Amygdala (tissue), 56 donors: ENCODE results near the gene MAP3K6.
A peak's percentile ranks its signal among the peaks of the same experiment; 100 is the strongest.
"Not testable (repeated sequence)": the region's sequence is repeated elsewhere in the genome, so short reads cannot be mapped to it uniquely, and the experiment has no call there.

Experiments
- DNase-seq, 56 donors: peaks; one replicate each; lab custom pipeline; 2025; lab: John Stamatoyannopoulos, UW

MAP3K6 gene

GRCh38 chr1:27397110-27397509 lies 30.3 kb upstream of the MAP3K6 start:
- no peak for DNase-seq

GRCh38 chr1:27395441-27396195 lies 28.9 kb upstream of the MAP3K6 start:
- DNase-seq: peak in 44 of 56 donors; percentile 14 to 80 (median 48)

- DNase-seq: no peak
Observed at GRCh38 chr1:27394925-27395324, 28.2 kb upstream of the MAP3K6 start.

GRCh38 chr1:27394282-27394658 lies 27.5 kb upstream of the MAP3K6 start:
- DNase-seq: no peak

- DNase-seq: no peak
Observed at GRCh38 chr1:27393641-27394281, 27.0 kb upstream of the MAP3K6 start.

- DNase-seq: peak in 3 of 56 donors; percentile 19 to 26 (median 24)
Observed at GRCh38 chr1:27392778-27393635, 26.2 kb upstream of the MAP3K6 start.

- DNase-seq: peak in 54 of 56 donors; percentile 35 to 91 (median 74)
Observed at GRCh38 chr1:27392096-27392777, 25.5 kb upstream of the MAP3K6 start, which contains the start of gene GPR3. GPR3 (plus strand) TSS chr1:27392622; CDS start chr1:27393799, 1,177 bp downstream.

- peak in 31 of 56 donors; percentile 8 to 83 (median 42) for DNase-seq
Observed at GRCh38 chr1:27391511-27392095, 24.8 kb upstream of the MAP3K6 start.

- peak in 13 of 56 donors; percentile 8 to 56 (median 13) for DNase-seq
Observed at GRCh38 chr1:27388337-27389005, 21.7 kb upstream of the MAP3K6 start.

GRCh38 chr1:27384797-27385196 lies 18.0 kb upstream of the MAP3K6 start:
- DNase-seq: not testable (repeated sequence)

- DNase-seq: no peak
Observed at GRCh38 chr1:27383661-27384060, 16.9 kb upstream of the MAP3K6 start.

GRCh38 chr1:27383039-27383605 lies 16.4 kb upstream of the MAP3K6 start, which contains the start of gene CD164L2:
CD164L2 (minus strand) TSS chr1:27383333; CDS start chr1:27383239, 94 bp downstream.
- DNase-seq: peak in 2 of 56 donors; percentile 39 to 56

- no peak for DNase-seq
Observed at GRCh38 chr1:27381969-27382762, 15.4 kb upstream of the MAP3K6 start.

- DNase-seq: no peak
Observed at GRCh38 chr1:27380766-27381733, 14.3 kb upstream of the MAP3K6 start.

GRCh38 chr1:27380224-27380623 lies 13.5 kb upstream of the MAP3K6 start:
- DNase-seq: no peak

- DNase-seq: no peak
Observed at GRCh38 chr1:27379564-27380122, 12.9 kb upstream of the MAP3K6 start.
